BE2C (cell line): ENCODE data around the gene PPP2R5C.

Experiments used
- DNase-seq: peaks from one replicate; pipeline ENCODE4 v3.0.0-alpha.2; 2020
- H3K27me3 ChIP-seq: fragments of 250-450 bp; sonication (Bioruptor Pico); 2 replicates; pipeline ENCODE4 v1.5.1; 2020; ENCODE audit warnings: mild to moderate bottlenecking
- H3K36me3 ChIP-seq: fragments of 250-450 bp; sonication (Bioruptor Pico); 2 replicates; pipeline ENCODE4 v1.5.1; 2020; ENCODE audit warnings: mild to moderate bottlenecking
- H3K4me1 ChIP-seq: fragments of 250-450 bp; sonication (Bioruptor Pico); 2 replicates; pipeline ENCODE4 v1.5.1; 2020
- H3K4me3 ChIP-seq: 2 replicates; pipeline ENCODE4 v1.5.1; 2011; ENCODE audit warnings: low read depth, low read length
- H3K9me3 ChIP-seq: fragments of 250-450 bp; sonication (Bioruptor Pico); 2 replicates; pipeline ENCODE4 v1.5.1; 2020
- TF ChIP-seq, protein P1 (sequence below): IDR thresholded peaks from 2 replicates; pipeline ENCODE4 v1.5.1; 2012; ENCODE audit warnings: mild to moderate bottlenecking, low read depth, low read length

Gene PPP2R5C

DNA sequence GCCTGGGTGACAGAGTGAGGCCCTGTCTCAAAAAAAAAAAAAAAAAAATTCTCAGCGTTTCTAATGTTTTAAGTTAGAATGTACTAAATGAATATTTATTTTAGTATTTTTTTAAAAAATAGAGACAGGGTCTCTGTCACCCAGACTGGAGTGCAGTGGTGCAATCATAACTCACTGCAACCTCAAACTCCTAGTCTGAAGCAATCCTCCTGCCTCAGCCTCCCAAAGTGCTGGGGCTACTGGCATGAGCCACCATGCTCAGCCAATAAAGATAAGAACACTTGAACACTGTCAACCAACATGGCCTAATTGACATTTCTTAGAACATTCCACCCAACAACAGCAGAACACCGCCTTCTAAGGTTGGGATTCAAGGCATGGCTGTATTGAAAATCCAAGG lies 197.8 kb downstream of the PPP2R5C start:
- no peaks in the 10 kb centered on the region for H3K27me3 ChIP-seq
- TF ChIP-seq, protein P1, sequence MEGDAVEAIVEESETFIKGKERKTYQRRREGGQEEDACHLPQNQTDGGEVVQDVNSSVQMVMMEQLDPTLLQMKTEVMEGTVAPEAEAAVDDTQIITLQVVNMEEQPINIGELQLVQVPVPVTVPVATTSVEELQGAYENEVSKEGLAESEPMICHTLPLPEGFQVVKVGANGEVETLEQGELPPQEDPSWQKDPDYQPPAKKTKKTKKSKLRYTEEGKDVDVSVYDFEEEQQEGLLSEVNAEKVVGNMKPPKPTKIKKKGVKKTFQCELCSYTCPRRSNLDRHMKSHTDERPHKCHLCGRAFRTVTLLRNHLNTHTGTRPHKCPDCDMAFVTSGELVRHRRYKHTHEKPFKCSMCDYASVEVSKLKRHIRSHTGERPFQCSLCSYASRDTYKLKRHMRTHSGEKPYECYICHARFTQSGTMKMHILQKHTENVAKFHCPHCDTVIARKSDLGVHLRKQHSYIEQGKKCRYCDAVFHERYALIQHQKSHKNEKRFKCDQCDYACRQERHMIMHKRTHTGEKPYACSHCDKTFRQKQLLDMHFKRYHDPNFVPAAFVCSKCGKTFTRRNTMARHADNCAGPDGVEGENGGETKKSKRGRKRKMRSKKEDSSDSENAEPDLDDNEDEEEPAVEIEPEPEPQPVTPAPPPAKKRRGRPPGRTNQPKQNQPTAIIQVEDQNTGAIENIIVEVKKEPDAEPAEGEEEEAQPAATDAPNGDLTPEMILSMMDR: no peak
- no peaks in the 10 kb centered on the region for H3K9me3 ChIP-seq
- H3K36me3 ChIP-seq: no peaks in the 10 kb centered on the region
- DNase-seq: no peak
- H3K4me3 ChIP-seq: no peak overlapping the region
- H3K4me1 ChIP-seq: peaks cover 26% of the 10 kb centered on the region

DNA sequence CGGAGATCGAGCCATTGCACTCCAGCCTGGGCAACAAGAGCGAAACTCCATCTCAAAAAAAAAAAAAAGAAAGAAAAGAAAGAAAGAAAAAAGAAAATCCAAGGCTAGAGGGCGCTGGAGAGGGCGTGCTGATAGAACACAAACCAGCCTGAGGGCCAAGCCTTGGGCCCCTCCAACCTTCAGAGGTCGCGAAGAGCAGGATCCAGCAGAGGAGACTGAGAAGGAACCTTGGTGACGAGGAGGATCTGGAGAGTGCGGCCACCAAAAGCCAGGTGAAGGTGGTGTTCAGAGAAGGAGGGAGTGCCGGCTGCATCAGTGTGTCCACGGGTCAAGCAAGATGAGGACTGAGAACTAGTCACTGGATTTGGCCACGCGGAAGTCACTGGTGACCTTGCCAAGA lies 198.7 kb downstream of the PPP2R5C start:
- Histone ChIP-seq H3K9me3 (no peaks in the 10 kb centered on the region), H3K4me1 (peaks cover 26% of the 10 kb centered on the region), H3K36me3 (no peaks in the 10 kb centered on the region; the same call in 1 of the 2 replicates), H3K4me3 (no peak overlapping the region), H3K27me3 (no peaks in the 10 kb centered on the region)
- TF ChIP-seq, protein P1: peak; percentile 51
- DNase-seq: peak; percentile 58

DNA sequence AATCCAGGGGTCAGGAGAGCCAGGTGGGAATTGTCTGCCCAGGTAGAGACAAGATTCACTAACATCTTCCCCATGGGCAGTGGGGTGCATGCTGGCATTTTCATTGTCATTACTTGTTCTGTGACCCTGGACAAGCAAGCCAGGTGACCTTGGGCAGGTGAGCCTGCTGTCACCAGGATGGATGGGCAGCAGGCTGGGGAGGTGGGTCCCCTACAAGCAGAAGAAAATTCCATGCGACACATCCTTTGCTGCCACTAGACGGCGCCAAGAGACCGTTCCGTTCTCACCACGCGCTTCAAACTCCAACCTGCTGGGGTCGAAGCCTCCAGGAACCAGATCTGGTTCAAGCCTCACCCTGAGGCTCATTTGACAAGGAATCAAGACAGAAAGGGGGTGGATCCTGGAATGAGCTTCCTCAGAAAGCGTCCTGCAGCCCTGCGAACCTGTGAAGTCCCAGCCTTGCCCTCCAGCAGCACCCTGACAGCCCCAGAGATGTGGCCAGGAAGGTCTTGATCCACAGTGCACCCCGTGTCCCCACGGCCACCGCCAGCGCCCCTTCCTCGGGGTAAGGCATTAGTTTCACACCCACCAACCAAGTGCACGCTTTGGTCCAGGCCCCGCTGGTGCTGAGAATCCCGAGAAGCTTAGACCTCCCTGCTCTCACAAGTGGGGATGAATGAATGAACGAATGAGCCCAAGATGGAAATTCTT lies 199.7 kb downstream of the PPP2R5C start:
- Histone ChIP-seq H3K4me1 (peaks cover 26% of the 10 kb centered on the region), H3K36me3 (peaks cover 2% of the 10 kb centered on the region), H3K4me3 (no peak overlapping the region), H3K9me3 (no peaks in the 10 kb centered on the region), H3K27me3 (no peaks in the 10 kb centered on the region)
- TF ChIP-seq, protein P1: peak; percentile 90
- DNase-seq: peak; percentile 88

DNA sequence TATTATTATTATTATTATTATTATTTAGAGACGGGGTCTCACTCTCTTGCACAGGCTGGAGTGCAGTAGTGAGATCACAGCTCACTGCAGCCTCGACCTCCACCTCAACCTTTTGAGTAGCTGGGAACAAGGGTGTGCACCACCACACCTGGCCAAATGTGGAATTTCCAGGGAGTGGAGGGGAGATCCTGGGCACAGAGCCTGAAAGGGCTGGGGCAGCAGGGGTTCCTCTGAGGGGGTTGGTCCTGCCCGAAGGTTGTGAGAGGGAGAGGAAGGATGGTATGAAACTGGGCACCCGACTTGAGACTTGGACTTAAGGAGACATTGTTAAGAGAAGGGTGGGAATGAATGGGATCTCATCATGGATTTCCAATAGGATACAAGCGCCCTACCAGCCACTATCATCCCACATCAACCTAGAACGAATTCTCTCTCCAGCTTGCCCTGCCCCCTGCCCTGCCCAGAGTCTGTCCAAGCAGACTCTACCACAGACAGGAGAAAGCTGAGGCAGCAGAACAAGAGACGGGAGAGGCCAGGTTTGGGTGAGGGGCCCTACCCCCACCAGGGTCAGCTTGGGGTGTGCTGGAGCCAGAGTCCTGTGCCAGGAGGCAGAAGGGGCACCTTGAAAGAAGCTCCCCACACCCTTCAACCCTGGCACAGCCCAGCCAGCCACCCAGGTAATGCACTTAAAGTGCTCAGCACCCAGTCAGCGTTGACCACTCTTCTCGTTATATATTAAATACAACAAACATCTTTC lies 200.4 kb downstream of the PPP2R5C start:
- H3K9me3 ChIP-seq: no peaks in the 10 kb centered on the region
- H3K36me3 ChIP-seq: peaks cover 2% of the 10 kb centered on the region
- no peak for DNase-seq
- no peaks in the 10 kb centered on the region for H3K27me3 ChIP-seq
- TF ChIP-seq, protein P1: no peak
- no peak overlapping the region for H3K4me3 ChIP-seq
- H3K4me1 ChIP-seq: peaks cover 22% of the 10 kb centered on the region

DNA sequence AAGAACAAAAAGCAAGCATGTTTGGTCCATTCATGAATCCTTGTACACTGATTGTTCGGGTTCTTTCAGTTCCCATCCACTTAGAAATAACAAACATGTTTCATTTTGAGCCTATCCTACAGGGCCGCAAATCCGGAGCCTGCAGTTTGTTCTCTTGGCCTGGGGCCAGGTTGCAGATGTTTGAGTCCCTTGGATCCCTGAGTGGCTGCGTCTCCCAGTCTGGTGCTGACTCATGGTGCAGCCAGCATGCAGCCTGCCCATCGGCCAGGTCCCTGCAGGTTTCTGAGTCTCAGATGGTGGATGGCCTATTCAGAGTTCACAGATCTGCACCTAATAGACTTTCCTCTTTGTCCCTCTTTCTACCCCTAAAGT lies 201.0 kb downstream of the PPP2R5C start:
- TF ChIP-seq, protein P1: no peak
- H3K4me1 ChIP-seq: peaks cover 22% of the 10 kb centered on the region
- H3K9me3 ChIP-seq: no peaks in the 10 kb centered on the region
- H3K4me3 ChIP-seq: no peak overlapping the region
- H3K36me3 ChIP-seq: peaks cover 3% of the 10 kb centered on the region
- peak; percentile 96 for DNase-seq
- H3K27me3 ChIP-seq: no peaks in the 10 kb centered on the region

DNA sequence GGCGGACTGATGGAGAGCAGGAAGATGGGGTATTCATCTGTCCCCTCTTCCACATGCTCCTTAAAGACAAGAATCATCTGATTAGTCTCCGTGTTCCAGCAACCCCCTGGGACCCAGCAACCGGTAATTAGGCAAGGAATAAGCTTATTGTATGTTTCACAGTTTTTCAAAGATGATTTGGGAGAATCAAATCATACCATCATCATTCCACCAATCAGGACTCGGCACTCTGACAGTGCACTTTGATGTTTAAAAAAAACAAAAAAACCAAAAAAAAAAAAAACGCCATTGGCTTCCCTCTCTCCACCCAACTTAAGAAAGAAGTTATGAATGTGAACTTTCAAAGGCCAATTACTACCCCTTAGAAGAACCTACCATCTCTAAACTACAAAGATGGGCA lies 201.5 kb downstream of the PPP2R5C start:
- H3K4me1 ChIP-seq: peaks cover 22% of the 10 kb centered on the region

More for the DNA sequence above, 201.5 kb downstream of the PPP2R5C start:
- H3K4me3 ChIP-seq: no peak overlapping the region
- TF ChIP-seq, protein P1: no peak
- peaks cover 9% of the 10 kb centered on the region for H3K36me3 ChIP-seq
- no peak for DNase-seq
- H3K27me3 ChIP-seq: no peaks in the 10 kb centered on the region
- no peaks in the 10 kb centered on the region for H3K9me3 ChIP-seq
